OCI-LY3 (cell line): ENCODE data around the gene ADPGK.

Source experiments
- CTCF ChIP-seq: fragments of 200-600, 300-600 bp; sonication (generic); IDR thresholded peaks from 2 replicates; pipeline ENCODE4 v1.5.1; 2014; ENCODE audit warnings: antibody characterized with exemption, low read length, low read depth
- EZH2phosphoT487 ChIP-seq: fragments of 200-600 bp; shearing (Covaris generic); IDR thresholded peaks from 2 replicates; pipeline ENCODE4 v1.6.1; 2018; ENCODE audit warnings: antibody characterized with exemption, mixed run types, low read depth

GRCh38 chr15:72797834-72798233 is 14.3 kb upstream of the ADPGK start:
- TF ChIP-seq CTCF (no peak), EZH2phosphoT487 (no peak)
